Stimulated activated CD4-positive, alpha-beta T cell treated with anti-CD3 and anti-CD28 coated beads, Interleukin-4, amount 100 ng/mL, for 4 hours (primary cell): Measurements from ENCODE around the gene OGG1.

Experiments
- DNase-seq, 2 experiments: peaks; one replicate each; pipeline ENCODE4 v3.0.0-alpha.2; 2020

Gene OGG1

DNA sequence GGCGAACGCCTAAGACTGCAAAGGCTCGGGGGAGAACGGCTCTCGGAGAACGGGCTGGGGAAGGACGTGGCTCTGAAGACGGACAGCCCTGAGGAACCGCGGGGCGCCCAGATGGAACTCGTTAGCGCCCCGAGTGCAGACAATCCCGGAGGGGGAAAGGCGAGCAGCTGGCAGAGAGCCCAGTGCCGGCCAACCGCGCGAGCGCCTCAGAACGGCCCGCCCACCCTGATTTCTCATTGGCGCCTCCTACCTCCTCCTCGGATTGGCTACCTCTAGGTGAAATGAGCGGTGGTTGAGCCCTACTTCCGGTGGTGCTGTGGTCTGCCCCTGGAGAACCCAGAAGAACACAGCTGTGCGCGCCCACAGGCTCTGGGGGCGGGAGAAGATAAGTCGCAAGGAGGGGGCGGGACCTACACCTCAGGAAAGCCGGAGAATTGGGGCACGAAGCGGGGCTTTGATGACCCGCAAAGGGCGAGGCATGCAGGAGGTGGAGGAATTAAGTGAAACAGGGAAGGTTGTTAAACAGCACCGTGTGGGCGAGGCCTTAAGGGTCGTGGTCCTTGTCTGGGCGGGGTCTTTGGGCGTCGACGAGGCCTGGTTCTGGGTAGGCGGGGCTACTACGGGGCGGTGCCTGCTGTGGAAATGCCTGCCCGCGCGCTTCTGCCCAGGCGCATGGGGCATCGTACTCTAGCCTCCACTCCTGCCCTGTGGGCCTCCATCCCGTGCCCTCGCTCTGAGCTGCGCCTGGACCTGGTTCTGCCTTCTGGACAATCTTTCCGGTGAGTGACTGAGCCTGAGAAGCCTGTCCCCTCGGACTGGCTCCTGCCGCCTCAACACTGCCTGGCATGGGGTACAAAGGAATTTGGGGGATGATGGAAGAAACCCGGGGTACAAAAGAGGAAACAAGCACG is at the start of gene OGG1:
Gene OGG1 (plus strand): TSS at position 308 of the 911 bp plus-strand sequence. CDS start 335 bp downstream, at position 643.
- DNase-seq: peak; percentile 89 to 97

DNA sequence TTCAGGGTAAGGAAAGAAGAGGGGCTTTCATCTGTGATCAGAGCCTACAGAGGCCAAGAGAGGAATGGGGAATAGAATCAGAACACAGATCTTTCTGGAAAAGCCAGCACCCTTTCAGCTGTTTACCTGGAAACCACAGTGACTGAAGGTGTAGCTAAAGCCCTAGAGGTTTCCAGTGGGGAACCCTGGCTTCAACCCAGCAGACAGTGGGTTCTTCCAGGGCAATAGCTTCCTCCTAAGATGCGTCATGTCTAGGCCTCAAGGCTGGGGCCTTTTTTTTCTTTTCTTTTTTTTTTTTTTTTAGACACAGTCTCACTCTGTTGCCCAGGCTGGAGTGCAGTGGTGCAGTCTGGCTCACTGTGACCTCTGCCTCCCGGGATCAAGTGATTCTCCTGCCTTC is 49.2 kb upstream of the OGG1 start:
- DNase-seq: no peak

DNA sequence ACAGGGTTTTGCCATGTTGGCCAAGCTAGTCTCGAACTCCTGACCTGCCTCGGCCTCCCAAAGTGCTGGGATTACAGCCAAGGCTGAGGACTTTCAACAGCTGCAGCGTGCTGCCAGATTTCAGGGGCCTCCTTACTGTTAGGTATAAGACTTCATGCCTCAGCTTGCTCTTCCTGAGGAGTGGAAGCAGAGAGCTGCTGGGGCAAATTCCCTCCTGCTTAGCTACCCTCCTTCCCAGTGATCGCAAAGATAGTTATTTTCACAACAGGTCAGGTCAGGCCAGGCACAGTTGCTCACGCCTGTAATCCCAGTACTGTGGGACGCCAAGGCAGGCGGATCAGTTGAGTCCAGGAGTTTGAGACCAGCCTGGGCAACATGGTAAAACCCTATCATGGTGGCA is 48.7 kb upstream of the OGG1 start:
- no peak for DNase-seq

DNA sequence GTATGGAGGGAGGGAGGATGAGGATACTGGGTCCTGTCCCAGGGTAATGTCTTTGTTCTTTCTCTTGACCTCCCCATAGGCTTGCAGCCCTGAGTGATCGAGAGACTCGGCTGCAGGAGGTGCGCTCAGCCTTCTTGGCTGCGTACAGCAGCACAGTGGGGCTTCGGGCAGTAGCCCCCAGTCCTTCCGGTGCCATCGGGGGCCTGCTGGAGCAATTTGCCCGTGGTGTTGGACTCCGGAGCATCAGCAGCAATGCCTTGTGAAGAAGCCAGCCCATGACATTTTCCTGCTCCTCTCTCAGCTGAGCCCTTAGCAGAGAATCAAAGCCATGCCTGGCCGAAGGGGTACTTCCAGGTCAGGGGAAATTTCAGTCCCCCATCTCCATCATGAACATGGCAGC is 48.0 kb upstream of the OGG1 start:
- DNase-seq: no peak

DNA sequence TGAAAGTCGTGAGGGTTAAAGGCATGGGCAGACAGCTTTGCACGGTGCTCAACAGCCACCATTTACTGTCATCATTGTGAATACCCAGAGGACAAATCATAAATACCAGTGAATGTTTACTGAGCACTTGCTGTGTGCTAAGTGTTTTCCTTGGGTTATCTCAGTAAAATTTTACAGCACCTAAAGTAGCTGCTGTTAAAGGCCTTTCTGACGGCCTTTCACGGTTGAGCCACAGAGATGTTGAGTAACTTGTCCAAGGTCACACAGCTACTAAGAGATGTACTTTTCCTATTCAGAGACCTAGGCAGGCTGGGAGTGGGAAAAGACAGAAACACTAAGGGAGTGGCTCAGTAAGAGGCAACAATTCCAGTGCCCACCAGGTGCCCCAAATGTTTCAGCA is 46.5 kb upstream of the OGG1 start:
- no peak for DNase-seq

DNA sequence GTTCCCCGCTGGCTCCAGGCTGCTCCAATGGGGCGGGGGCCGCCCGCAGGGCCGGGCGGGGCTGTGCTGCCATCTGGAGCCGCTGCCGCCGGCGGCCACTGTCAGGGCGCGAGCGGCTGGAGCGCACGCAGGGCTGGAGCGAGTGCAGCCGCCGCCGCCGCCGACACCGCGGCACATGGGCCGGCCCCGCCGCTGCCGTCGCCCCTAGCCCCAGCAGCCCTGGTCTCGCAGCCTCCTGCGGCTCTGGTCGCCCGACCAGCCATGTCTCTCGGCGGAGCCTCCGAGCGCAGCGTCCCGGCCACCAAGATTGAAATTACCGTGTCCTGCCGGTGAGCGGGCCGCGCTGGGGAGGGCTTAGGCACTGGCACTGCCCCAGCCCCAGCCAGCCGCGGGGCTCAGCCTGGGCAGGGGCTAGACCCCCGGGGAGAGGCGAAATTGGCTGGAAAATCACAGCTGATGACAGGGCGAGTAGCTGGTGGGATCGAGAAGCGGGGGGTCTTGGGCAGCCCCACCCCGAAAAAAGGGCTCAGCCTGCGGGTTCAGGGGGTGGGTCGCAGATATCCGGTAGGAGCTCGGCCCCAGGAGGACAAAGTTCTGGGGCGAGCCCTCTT is 45.9 kb upstream of the OGG1 start, which contains the start of gene CPNE9:
Gene CPNE9 (plus strand): TSS at position 98 of the 611 bp plus-strand sequence. CDS start 164 bp downstream, at position 262.
- DNase-seq: no peak

DNA sequence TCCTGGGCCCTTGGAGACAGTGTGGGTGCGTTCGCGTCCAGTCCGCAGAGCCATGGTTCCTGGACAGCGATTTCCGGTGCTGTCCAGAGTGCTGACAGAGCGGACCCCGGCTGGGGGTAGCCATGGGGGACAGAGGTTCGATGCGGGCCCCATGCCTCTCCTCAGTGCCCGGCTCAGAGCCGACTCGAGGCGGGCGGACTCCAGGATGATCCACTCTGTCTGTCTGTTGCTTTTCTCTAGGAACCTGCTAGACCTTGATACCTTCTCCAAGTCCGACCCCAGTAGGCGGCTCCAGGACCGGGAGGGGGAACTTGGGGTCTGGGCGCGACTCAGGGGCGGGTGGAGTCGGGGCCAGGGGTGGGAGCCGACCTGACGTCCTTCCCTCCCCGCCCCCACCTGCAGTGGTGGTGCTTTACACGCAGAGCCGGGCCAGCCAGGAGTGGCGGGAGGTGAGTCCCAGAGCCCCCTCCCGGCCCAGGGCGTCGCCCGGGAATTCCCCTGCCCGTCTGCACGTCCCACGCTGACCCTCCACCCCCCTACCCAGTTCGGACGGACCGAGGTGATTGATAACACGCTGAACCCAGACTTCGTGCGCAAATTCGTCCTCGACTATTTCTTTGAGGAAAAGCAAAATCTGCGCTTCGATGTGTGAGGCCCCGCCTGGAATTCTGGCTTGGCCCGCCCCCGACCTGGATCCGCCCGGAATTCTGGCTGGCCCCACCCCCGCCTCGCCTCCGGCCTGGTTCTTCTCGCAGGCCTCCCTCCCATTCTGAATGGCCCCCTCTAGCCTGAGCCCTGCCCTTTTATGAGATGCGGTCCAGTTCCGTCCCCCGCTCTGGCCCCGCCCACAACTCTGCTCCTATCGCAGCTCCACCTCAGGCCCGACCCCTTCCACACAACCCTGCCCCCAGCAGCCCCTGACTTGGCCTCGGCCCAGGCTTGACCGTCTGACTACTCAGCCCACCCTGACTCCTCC is 45.1 kb upstream of the OGG1 start:
- peak in 1 of 2 experiments; percentile 17 for DNase-seq

DNA sequence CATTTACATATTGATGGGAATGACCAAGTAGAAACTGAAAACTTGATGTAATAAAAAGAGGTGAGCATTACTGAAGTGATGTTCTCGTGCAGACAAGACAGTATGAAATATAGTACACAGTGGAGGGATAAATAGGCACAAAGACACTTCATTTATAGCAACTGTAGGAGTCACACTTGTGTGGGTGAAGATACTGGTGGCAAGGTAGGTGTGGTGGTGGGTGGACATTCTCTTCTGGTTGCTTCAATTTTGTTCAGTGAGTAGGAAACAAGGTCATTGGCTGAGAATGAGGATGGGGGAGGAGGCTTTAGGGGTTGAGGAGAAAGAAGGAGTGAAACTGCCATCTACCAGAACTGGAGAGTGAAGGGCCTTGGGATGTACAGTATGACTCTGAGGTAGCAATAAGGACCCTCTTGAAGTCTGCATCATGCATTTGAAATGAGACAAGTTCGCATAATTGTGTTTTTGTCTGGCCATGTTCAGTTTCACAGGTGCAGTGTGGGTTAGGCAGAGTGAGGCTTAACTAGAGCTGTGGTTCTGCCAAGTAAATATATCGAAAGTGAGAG is 39.5 kb upstream of the OGG1 start:
- no peak for DNase-seq

DNA sequence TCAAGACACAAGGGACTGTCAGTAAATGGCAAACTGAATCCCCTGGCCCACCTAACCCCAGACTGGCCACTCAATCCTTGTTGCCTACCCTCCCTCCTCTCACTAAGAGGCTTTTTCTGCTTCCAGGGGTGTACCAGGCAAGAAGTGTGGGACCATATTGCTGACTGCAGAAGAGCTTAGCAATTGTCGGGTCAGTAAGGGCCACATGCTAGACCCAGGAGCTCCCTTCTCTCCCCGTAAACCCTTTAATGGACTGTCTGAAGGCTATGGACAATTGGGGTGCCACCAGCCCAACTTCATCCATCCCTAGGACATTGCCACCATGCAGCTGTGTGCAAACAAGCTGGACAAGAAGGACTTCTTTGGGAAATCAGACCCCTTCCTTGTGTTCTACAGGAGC is 37.3 kb upstream of the OGG1 start:
- DNase-seq: no peak

DNA sequence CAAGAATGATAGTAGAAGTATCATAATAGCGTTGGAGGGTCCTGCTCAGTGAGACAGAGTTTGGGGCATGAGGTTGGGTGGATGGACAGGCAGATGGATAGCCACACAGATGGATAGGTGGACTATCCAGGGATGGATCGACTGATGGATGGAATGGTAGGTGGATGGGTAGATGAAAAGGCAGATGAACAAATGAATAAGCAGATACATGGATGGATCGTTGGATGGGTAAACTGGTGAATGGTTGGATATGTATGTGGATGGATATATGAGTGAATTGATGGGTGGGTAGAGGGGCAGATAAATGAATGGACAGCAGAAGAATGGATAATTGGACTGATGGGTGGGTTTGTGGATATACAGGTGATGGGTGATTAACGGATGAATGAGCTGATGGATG is 36.6 kb upstream of the OGG1 start:
- DNase-seq: no peak

DNA sequence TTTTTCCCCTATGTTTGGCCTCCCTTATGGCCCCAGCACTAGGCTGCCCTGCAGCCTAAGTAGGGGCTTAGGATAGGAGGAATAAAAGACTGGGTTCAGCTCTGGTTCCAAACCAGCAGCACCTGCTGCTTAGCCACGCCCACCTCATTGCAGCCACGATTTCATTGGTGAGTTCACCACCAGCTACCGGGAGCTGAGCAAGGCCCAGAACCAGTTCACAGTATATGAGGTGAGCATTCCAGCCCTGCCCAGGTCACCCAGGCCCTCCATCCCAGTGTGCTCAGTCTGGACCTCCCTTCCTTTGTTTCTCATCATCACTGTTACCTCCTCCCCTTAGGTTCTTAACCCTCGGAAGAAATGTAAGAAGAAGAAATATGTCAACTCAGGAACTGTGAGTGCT is 34.6 kb upstream of the OGG1 start:
- DNase-seq: no peak

DNA sequence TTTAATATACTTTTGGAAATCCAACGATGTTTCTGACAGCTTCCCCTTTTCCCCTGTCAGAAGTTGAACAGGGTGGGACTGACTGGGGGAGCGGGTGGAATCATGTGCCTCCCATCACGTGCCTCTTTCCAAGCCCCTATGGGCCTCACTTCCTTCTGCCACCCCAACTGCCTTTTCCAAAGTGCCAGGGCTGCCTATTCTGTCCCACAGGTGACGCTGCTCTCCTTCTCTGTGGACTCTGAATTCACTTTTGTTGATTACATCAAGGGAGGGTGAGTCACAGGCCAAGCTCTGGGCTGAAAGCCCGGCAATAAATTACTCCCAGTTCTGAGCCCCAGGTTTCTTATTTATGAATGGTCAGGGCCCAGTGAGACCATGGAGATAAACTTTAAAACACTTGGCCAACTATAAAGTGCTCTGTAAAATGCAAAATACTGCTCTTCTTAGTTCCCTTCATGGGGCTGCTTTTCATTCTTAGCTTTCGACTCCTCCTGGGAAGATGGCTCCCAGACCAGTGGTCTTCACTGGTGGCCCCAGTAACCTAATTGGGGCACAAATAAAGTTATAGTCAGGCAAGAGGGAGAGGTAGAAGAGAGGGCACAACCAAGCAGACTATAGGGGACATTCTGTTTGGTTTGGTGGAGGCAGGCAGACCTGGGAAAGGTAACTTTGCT is 33.9 kb upstream of the OGG1 start:
- peak in 1 of 2 experiments; percentile 34 for DNase-seq

DNA sequence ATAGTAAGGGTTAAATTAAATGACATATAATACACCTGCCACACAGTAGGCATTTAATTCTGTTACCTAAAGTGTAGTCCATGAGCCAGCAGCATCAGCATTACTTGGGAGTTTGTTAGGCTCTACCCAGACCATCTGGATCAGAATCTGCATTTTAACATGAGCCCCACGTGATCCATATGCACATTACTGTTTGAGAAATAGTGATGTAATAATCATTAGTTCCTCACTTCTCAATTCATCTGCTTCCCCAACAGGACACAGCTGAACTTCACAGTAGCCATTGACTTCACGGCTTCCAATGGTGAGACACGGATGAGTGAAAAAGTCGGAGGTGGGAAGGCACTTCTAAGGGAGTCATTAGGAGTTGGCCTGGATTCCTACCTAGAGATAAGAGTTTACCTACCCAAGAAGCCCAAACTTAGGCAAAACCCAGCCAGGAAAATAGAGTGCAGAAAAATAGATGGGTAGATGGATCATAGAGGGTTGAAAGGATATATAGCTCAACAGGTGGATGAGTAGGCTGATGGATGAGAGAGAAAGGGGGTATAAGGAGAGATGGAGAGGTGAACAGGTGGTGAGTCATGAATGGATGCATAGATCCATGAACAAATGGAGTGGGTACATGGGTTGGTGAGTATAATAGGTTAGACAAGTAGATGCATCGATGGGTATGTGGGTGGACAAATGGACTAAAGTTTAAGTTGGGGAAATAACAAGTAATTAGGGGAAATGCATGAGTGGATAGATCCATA is 32.8 kb upstream of the OGG1 start:
- no peak for DNase-seq

DNA sequence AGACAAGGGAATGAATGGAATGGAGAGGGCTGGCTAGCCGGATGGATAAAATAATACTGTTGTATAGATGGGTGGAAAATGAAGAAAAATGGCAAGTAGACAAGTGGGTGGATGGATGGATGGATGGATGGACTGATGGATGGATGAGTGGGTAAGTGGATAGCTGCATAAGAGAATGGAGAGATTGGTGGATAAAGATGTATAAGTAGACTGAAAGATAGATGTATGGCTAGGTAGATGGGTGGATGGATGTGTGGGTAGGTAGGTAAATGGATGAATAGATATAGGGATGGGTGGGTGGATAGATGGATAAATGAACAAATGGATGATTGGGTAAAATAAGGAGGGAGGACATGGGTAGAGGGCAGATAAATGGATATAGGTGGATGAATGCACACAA is 32.2 kb upstream of the OGG1 start:
- no peak for DNase-seq

DNA sequence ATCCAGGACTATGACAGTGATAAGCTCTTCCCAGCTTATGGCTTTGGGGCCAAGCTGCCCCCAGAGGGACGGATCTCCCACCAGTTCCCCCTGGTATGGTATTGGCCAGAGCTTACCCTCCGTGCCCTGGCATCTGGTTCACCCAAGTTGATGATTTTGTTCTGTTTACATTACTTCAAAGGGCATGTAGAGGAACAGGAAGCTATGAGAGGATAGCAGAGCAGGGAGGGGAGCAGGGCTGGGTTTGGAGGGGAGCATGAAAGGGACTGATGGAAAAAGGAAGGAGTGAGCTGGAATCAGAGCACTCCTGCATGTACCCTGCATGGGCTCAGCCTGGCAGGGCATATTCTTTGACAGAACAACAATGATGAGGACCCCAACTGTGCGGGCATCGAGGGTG is 31.6 kb upstream of the OGG1 start:
- no peak for DNase-seq

DNA sequence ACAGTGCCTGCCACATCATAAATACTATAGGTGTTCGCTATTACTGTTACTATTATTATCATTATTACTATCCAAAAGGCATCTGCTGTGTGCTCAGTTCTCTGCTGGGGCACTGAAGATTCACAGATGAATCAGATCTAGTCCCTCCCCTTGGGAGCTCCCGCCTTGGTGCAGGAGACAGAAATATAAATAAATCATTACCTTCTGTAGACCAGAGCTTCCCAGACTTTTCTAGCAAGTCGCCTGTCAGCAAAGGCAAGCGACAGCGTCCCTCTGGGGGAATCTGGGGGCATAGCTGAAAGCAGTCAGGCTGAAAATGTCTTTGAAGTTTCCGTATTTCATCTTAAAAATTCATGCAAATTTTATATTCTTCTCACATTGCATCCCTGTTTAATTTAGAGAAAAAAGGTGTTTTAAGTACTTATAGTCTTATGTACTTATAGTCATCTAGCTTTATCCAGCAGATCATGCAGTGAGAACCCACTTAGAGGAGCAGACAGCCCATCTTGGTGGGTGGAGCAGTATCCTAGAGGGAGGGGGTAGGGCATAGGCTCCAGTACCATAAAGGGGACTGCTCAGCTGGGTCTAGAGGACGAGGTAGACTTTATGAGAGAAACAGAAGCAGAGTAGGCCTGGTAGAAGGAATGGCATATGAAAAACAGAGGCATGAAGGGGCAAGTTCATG is 28.6 kb upstream of the OGG1 start:
- DNase-seq: no peak

DNA sequence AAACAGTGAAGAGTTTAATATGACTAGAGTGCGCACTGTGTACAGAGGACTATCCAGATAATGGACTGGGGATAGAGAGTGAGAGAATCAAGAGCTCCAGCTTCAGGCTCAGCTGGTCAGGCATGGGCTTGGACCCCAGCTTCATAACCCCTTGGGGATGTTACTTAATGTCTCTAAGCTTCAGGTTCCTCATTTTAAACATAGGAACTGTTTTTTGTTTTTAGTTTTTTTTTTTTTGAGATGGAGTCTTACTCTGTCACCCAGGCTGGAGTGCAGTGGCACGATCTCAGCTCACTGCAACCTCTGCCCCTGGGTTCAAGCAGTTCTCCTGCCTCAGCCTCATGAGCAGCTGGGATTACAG is 28.1 kb upstream of the OGG1 start:
- no peak for DNase-seq

DNA sequence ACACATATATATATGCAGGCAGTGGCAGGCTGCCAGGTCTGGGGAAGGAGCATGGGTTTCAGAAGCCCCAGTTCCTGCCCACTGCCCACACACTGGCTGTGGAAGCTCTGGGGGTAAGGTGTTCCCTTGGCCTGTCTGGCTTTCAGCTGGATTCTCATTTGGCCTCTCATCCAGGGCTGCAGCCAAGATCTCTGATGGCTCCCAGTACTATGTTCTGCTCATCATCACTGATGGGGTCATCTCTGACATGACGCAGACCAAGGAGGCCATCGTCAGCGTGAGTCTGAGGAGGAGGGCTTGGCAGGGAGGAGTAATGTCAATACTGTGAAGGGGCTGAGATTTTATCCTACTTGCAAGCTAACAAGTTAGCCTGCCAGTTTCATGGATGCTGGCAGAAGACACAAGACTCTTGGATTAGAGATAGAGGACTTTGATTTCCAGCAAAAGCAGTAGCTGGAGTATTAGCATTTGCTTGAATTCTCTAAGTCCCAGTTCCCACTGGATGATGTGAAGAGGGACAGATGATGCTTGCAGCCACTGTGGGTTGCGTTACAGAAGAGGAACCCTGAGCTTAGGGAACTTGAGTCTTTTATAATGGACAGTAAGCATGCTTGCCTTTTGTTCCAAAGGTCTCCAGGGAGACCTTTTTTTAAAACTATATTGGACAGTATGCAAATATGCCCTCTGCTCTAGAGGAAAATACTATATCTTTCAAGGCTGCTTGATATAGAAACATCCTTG is 23.8 kb upstream of the OGG1 start:
- DNase-seq: no peak

DNA sequence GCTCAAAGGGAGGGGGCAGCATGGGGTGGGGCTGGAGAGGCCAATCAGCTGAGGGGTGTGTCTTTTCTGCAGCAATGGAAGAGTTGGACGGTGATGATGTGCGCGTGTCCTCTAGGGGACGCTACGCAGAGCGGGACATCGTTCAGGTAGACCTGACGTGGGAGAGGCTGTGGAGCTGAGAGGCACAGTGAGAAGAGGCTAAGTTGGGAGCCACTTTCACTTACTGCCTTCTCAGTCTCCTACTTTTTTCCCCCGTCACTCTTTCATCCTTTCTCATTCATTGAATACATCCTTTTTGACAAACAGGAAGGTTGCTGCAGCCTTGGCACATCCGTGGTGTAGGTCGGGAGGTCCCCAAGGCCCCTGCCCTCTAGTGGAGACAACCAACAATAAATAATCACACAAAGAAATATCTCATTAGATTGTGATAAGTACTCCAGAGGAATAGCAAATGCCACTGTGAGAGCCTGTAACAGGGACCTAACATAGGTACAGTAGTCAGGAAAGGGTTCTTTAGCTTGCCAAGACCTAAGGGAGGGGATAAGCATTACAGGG is 22.6 kb upstream of the OGG1 start:
- DNase-seq: peak; percentile 27 to 54

DNA sequence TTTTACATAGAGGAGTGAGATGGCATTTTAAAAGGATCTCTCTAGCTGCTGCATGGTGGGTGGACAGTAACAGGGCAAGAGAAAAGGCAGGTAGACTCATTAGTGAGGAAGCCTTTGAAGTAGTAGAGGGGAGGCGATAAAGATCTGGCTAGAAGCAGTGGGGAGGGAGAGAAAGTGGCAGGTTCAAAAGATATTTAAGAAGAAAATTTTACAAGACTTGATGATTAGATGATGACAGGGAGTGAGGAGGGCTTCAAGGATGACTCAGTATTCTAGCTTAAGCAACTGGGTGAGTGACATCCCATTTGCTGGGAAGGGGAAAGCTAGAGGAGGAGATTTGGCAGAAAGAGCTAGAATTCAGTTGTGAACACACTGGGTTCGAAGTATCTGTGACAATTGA is 22.0 kb upstream of the OGG1 start:
- DNase-seq: no peak
